Measurements from ENCODE around the gene IVNS1ABP. TPM values are rescaled to one million over a fixed set of nuclear protein-coding genes. Genes with fewer than 3 reads are reported as not detected.
"Not testable (repeated sequence)": the region's sequence is repeated elsewhere in the genome, so short reads cannot be mapped to it uniquely, and the experiment has no call there.

Gene IVNS1ABP
- total RNA-seq, 1 experiment from 2014 or later: 57.9 TPM

- Histone ChIP-seq H3K27ac (ENCODE audit: low read depth, low read length) (peak overlapping the region; percentile 53; the same call in 1 of the 2 replicates), H3K4me3 (replicated peaks in 1 of 2; ENCODE audit: low read depth in 1 of 2, low read length in 2 of 2) (peak overlapping the region; percentile 39 to 59), H3K27me3 (ENCODE audit: insufficient read depth, low read length) (no peaks in the 10 kb centered on the region), H3K4me1 (ENCODE audit: control insufficient read depth in 1 of 2, insufficient read depth in 2 of 2, low read length in 2 of 2) (peaks cover 2 to 7% of the 10 kb centered on the region in 2 experiments; a peak in 3 of 4 replicates), H3K4me2 (ENCODE audit: low read length) (peak overlapping the region; percentile 81), H3K9me3 (ENCODE audit: control insufficient read depth in 1 of 2, insufficient read depth in 1 of 2, low read depth in 1 of 2, low read length in 2 of 2) (no peaks in the 10 kb centered on the region), H4K20me1 (ENCODE audit: insufficient read depth) (no peaks in the 10 kb centered on the region), H3K36me3 (ENCODE audit: control insufficient read depth in 1 of 2, insufficient read depth in 2 of 2, low read length in 2 of 2) (no peaks in the 10 kb centered on the region), H3K79me2 (ENCODE audit: insufficient read depth, low read length) (no peaks in the 10 kb centered on the region), H3K9ac (ENCODE audit: low read length) (peak overlapping the region; percentile 50), H3K9me2 (ENCODE audit: insufficient read depth) (no peaks in the 10 kb centered on the region), H2AFZ (ENCODE audit: low read depth, low read length, poor library complexity, severe bottlenecking) (peak overlapping the region; percentile 92)
- ChIA-PET CTCF (interaction anchor here (1.7 kb wide), 1 partner anchor 19 kb away, joined by 4 read pairs; no protein-coding TSS in a partner anchor), POLR2A (no interaction called here), RAD21 (ENCODE audit: low non-redundant PET in 1 of 2, low total read pairs in 2 of 2, uncharacterized antibody in 2 of 2, unreplicated experiment in 2 of 2) (interaction anchor here in 1 of 2 experiments (1.0 kb wide), 1 partner anchor 59 kb away, joined by 3 read pairs; the partner anchor contains the start of gene IVNS1ABP)
- peak; percentile 41; the same call in 1 of the 2 replicates for TF ChIP-seq CEBPB (IDR thresholded peaks at IDR 0.05; ENCODE audit: low read depth)
- TF ChIP-seq FOSL1 (IDR thresholded peaks at IDR 0.05; ENCODE audit: low read depth): no peak
- no peak for TF ChIP-seq ZNF274 (IDR thresholded peaks at IDR 0.05; ENCODE audit: low read depth, low read length)
- no peak for TF ChIP-seq EZH2phosphoT487 (IDR thresholded peaks at IDR 0.05; ENCODE audit: borderline replicate concordance)
- TF ChIP-seq EGR1 (IDR thresholded peaks at IDR 0.05; ENCODE audit: low read depth): no peak
- no peak for DNase-seq (ENCODE audit: low read depth, low spot score)
- peak; percentile 60 for ATAC-seq
- no TSS peak for BruUV-seq (replicated peaks)
- intact Hi-C loops (cut with micrococcal nuclease): no loop called here
These were observed 59.2 kb downstream of the IVNS1ABP start for GRCh38 chr1:185257950-185258208.

- TSS peak; percentile 78 for BruUV-seq (replicated peaks)
- Histone ChIP-seq H3K4me3 (replicated peaks in 1 of 2; ENCODE audit: low read depth in 1 of 2, low read length in 2 of 2) (peak overlapping the region; percentile 39 to 59), H3K9ac (ENCODE audit: low read length) (peak overlapping the region; percentile 50), H3K4me2 (ENCODE audit: low read length) (peak overlapping the region; percentile 81), H3K27ac (ENCODE audit: low read depth, low read length) (peak overlapping the region; percentile 53), H2AFZ (ENCODE audit: low read depth, low read length, poor library complexity, severe bottlenecking) (peak overlapping the region; percentile 92)
- RAD21 ChIA-PET (ENCODE audit: low non-redundant PET in 1 of 2, low total read pairs in 2 of 2, uncharacterized antibody in 2 of 2, unreplicated experiment in 2 of 2): interaction anchor here in 1 of 2 experiments (1.0 kb wide), 1 partner anchor 60 kb away, joined by 3 read pairs; the partner anchor contains the start of gene IVNS1ABP
- POLR2A ChIA-PET; H3K9me2 ChIP-seq (ENCODE audit: insufficient read depth); H3K4me1 ChIP-seq (ENCODE audit: control insufficient read depth in 1 of 2, insufficient read depth in 2 of 2, low read length in 2 of 2); intact Hi-C loops (cut with micrococcal nuclease); H4K20me1 ChIP-seq (ENCODE audit: insufficient read depth); H3K27me3 ChIP-seq (ENCODE audit: insufficient read depth, low read length); H3K79me2 ChIP-seq (ENCODE audit: insufficient read depth, low read length); H3K9me3 ChIP-seq (ENCODE audit: control insufficient read depth in 1 of 2, insufficient read depth in 1 of 2, low read depth in 1 of 2, low read length in 2 of 2); H3K36me3 ChIP-seq (ENCODE audit: control insufficient read depth in 1 of 2, insufficient read depth in 2 of 2, low read length in 2 of 2): not testable (repeated sequence)
- CTCF ChIA-PET: interaction anchor here (1.7 kb wide), 1 partner anchor 19 kb away, joined by 4 read pairs; no protein-coding TSS in a partner anchor
- DNase-seq (ENCODE audit: low read depth, low spot score): peak; percentile 28
- 0 out of 2 replicates have a peak, but pooled peaks have one; percentile 23 for TF ChIP-seq POLR2AphosphoS5 (IDR thresholded peaks at IDR 0.05; ENCODE audit: low read depth, low read length)
- TF ChIP-seq, protein P1, sequence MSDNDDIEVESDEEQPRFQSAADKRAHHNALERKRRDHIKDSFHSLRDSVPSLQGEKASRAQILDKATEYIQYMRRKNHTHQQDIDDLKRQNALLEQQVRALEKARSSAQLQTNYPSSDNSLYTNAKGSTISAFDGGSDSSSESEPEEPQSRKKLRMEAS (IDR thresholded peaks at IDR 0.05): peak; percentile 20; the same call in 1 of the 2 replicates
- peak; percentile 44 for ATAC-seq
These were observed 59.7 kb downstream of the IVNS1ABP start for GRCh38 chr1:185257116-185257949.

GRCh38 chr1:185255595-185255994 is 61.4 kb downstream of the IVNS1ABP start:
- H3K9me3 ChIP-seq (ENCODE audit: control insufficient read depth in 1 of 2, insufficient read depth in 1 of 2, low read depth in 1 of 2, low read length in 2 of 2); H2AFZ ChIP-seq (ENCODE audit: low read depth, low read length, poor library complexity, severe bottlenecking); POLR2A ChIA-PET; ATAC-seq; BruUV-seq (replicated peaks); H3K4me2 ChIP-seq (ENCODE audit: low read length); DNase-seq (ENCODE audit: low read depth, low spot score); intact Hi-C loops (cut with micrococcal nuclease); H3K79me2 ChIP-seq (ENCODE audit: insufficient read depth, low read length); CTCF ChIA-PET; H3K36me3 ChIP-seq (ENCODE audit: control insufficient read depth in 1 of 2, insufficient read depth in 2 of 2, low read length in 2 of 2); H4K20me1 ChIP-seq (ENCODE audit: insufficient read depth); H3K4me1 ChIP-seq (ENCODE audit: control insufficient read depth in 1 of 2, insufficient read depth in 2 of 2, low read length in 2 of 2); RAD21 ChIA-PET (ENCODE audit: low non-redundant PET in 1 of 2, low total read pairs in 2 of 2, uncharacterized antibody in 2 of 2, unreplicated experiment in 2 of 2); H3K27ac ChIP-seq (ENCODE audit: low read depth, low read length); H3K27me3 ChIP-seq (ENCODE audit: insufficient read depth, low read length); H3K9ac ChIP-seq (ENCODE audit: low read length); H3K9me2 ChIP-seq (ENCODE audit: insufficient read depth); H3K4me3 ChIP-seq (replicated peaks in 1 of 2; ENCODE audit: low read depth in 1 of 2, low read length in 2 of 2): not testable (repeated sequence)

All from HCT116 (cell line).